ENCODE data around the gene KHDC4. TPM values are rescaled to one million over a fixed set of nuclear protein-coding genes. Genes with fewer than 3 reads are reported as not detected.

Gene KHDC4
- total RNA-seq, 1 experiment from 2014 or later, result 90.9 TPM

DNA sequence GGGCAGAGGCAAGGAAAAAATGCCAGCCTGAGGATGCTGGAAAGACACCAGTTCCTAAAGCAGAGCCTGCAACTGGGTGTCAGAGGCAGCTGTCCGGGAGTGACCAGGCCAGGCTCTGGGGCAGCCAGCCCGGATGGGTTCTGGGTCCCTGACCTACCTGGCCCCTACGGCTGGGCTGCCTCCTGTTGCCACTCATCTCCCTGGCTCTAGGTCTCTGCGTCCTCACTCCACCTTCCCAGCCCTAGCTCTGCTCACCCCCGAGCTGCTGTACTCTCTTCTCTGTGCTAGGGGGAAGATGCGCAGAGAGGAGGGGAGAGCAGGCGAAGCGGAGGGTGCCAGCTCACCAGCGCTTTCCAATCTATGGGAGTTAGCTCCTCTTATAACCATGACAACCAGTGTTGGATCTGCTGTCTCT is 35.2 kb upstream of the KHDC4 start:
- CTCF ChIA-PET, result interaction anchor here (0.5 to 1.2 kb wide), 4 partner anchors 13 to 247 kb away, joined by 3 to 4 read pairs (median 3); no protein-coding TSS in a partner anchor
- POLR2A ChIA-PET, result interaction anchor here (0.8 to 11.4 kb wide), 3 partner anchors 9 to 31 kb away, joined by 3 to 259 read pairs (median 4); partner anchors contain the start of gene ARHGEF2
- TF ChIP-seq, protein P1, sequence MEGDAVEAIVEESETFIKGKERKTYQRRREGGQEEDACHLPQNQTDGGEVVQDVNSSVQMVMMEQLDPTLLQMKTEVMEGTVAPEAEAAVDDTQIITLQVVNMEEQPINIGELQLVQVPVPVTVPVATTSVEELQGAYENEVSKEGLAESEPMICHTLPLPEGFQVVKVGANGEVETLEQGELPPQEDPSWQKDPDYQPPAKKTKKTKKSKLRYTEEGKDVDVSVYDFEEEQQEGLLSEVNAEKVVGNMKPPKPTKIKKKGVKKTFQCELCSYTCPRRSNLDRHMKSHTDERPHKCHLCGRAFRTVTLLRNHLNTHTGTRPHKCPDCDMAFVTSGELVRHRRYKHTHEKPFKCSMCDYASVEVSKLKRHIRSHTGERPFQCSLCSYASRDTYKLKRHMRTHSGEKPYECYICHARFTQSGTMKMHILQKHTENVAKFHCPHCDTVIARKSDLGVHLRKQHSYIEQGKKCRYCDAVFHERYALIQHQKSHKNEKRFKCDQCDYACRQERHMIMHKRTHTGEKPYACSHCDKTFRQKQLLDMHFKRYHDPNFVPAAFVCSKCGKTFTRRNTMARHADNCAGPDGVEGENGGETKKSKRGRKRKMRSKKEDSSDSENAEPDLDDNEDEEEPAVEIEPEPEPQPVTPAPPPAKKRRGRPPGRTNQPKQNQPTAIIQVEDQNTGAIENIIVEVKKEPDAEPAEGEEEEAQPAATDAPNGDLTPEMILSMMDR (IDR thresholded peaks at IDR 0.05; ENCODE audit: unreplicated experiment), result no peak
- Mint-ChIP-seq H3K4me3 (ENCODE audit: unreplicated experiment) (no peak overlapping the region), H3K27ac (ENCODE audit: low read depth, unreplicated experiment) (peak overlapping the region; percentile 46), H3K36me3 (ENCODE audit: insufficient read depth, unreplicated experiment) (peaks cover 71% of the 10 kb centered on the region), H3K4me1 (ENCODE audit: insufficient read depth, unreplicated experiment) (peaks cover 46% of the 10 kb centered on the region), H3K27me3 (ENCODE audit: insufficient read depth, unreplicated experiment) (no peaks in the 10 kb centered on the region), H3K9me3 (ENCODE audit: unreplicated experiment) (no peaks in the 10 kb centered on the region)
- BruUV-seq (replicated peaks), result no TSS peak
- no peak for DNase-seq (ENCODE audit: unreplicated experiment)
- intact Hi-C loops (cut with micrococcal nuclease), result no loop called here

GRCh38 chr1:155968670-155969069 is 34.5 kb upstream of the KHDC4 start:
- DNase-seq (ENCODE audit: unreplicated experiment), result no peak
- intact Hi-C loops (cut with micrococcal nuclease), result no loop called here
- peaks cover 45% of the 10 kb centered on the region for H3K4me1 Mint-ChIP-seq (ENCODE audit: insufficient read depth, unreplicated experiment)
- H3K9me3 Mint-ChIP-seq (ENCODE audit: unreplicated experiment), result no peaks in the 10 kb centered on the region
- peaks cover 78% of the 10 kb centered on the region for H3K36me3 Mint-ChIP-seq (ENCODE audit: insufficient read depth, unreplicated experiment)
- no peak overlapping the region for H3K27ac Mint-ChIP-seq (ENCODE audit: low read depth, unreplicated experiment)
- H3K4me3 Mint-ChIP-seq (ENCODE audit: unreplicated experiment), result no peak overlapping the region
- H3K27me3 Mint-ChIP-seq (ENCODE audit: insufficient read depth, unreplicated experiment), result no peaks in the 10 kb centered on the region
- TF ChIP-seq, protein P1 (IDR thresholded peaks at IDR 0.05; ENCODE audit: unreplicated experiment), result no peak
- CTCF ChIA-PET, result interaction anchor here (0.5 to 1.9 kb wide), 9 partner anchors 9 to 367 kb away, joined by 3 to 8 read pairs (median 4); partner anchors contain the start of gene ARHGEF2
- BruUV-seq (replicated peaks), result no TSS peak
- POLR2A ChIA-PET, result interaction anchor here (0.5 to 11.4 kb wide), 2 partner anchors 10 to 718 kb away, joined by 3 to 259 read pairs; partner anchors contain the start of gene ARHGEF2

DNA sequence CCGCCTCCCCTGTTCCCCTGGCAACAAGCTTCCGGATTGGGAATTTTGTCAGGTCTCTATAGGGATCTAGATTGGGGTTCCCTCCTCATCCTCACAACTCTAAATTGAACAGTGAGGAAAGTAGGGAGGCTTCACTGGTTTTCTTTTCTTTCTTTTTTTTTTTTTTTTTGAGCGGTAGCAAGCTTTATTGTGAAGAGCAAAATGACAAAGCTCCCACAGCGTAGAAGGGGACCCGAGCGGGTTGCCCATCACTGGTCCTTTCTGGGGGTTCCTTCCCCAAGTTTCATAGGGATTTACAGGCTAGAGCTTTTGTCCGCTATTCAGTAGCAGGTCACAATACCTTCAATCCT is 33.8 kb upstream of the KHDC4 start:
- intact Hi-C loops (cut with micrococcal nuclease), result no loop called here
- peaks cover 41% of the 10 kb centered on the region for H3K4me1 Mint-ChIP-seq (ENCODE audit: insufficient read depth, unreplicated experiment)
- H3K27ac Mint-ChIP-seq (ENCODE audit: low read depth, unreplicated experiment), result peak overlapping the region; percentile 76
- CTCF ChIA-PET, result interaction anchor here (0.6 to 2.9 kb wide), 8 partner anchors 10 to 368 kb away, joined by 3 to 17 read pairs (median 6); partner anchors contain the start of gene ARHGEF2
- H3K36me3 Mint-ChIP-seq (ENCODE audit: insufficient read depth, unreplicated experiment), result peaks cover 77% of the 10 kb centered on the region
- no peak for DNase-seq (ENCODE audit: unreplicated experiment)
- no peaks in the 10 kb centered on the region for H3K9me3 Mint-ChIP-seq (ENCODE audit: unreplicated experiment)
- POLR2A ChIA-PET, result interaction anchor here (0.5 to 11.4 kb wide), 2 partner anchors 11 to 717 kb away, joined by 3 to 259 read pairs; partner anchors contain the start of gene ARHGEF2
- TF ChIP-seq, protein P1 (IDR thresholded peaks at IDR 0.05; ENCODE audit: unreplicated experiment), result no peak
- no peaks in the 10 kb centered on the region for H3K27me3 Mint-ChIP-seq (ENCODE audit: insufficient read depth, unreplicated experiment)
- no peak overlapping the region for H3K4me3 Mint-ChIP-seq (ENCODE audit: unreplicated experiment)
- no TSS peak for BruUV-seq (replicated peaks)

DNA sequence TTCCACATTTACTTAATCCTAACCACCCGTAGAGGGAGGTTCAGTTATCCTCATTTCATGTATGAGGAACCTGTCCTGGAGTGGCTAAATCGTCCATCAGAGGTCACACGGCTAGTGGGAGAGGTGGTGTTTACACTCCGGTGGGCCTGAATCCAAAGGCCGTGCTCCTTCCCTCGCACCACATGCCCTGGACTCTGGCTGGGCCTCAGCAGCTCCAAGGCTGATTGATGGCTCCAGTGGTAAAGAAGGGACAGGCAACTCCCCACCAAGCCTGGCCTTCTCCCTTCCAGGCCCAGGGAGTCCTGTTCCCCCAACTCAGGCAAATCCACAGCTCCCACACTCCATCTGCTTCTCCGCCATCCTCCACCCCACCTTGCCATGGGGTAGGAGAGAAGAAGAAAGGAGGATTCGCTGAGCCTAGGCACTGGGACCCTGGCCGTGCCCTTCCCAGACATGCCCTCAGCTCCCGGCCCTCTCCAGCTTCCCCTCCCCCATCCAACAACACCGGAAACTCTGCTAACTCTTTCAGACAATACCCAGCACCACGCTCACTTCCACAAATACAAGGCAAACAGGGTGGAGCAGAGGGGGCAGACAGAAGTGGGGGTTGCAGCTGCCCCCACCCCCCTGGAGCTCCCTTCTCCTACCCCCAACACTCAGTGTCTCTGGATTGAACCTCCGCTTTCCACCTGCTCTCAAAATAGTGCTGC is 33.3 kb upstream of the KHDC4 start:
- ChIA-PET CTCF (interaction anchor here (1.2 to 2.9 kb wide), 4 partner anchors 11 to 30 kb away, joined by 7 to 17 read pairs (median 10); partner anchors contain the start of gene ARHGEF2), POLR2A (interaction anchor here (1.3 to 11.4 kb wide), 2 partner anchors 11 to 12 kb away, joined by 4 to 259 read pairs; partner anchors contain the start of gene ARHGEF2)
- H3K27ac Mint-ChIP-seq (ENCODE audit: low read depth, unreplicated experiment), result peak overlapping the region; percentile 76
- H3K4me3 Mint-ChIP-seq (ENCODE audit: unreplicated experiment), result no peak overlapping the region
- no peaks in the 10 kb centered on the region for H3K9me3 Mint-ChIP-seq (ENCODE audit: unreplicated experiment)
- peaks cover 41% of the 10 kb centered on the region for H3K4me1 Mint-ChIP-seq (ENCODE audit: insufficient read depth, unreplicated experiment)
- peaks cover 75% of the 10 kb centered on the region for H3K36me3 Mint-ChIP-seq (ENCODE audit: insufficient read depth, unreplicated experiment)
- no peaks in the 10 kb centered on the region for H3K27me3 Mint-ChIP-seq (ENCODE audit: insufficient read depth, unreplicated experiment)
- intact Hi-C loops (cut with micrococcal nuclease), result no loop called here
- no peak for DNase-seq (ENCODE audit: unreplicated experiment)
- no TSS peak for BruUV-seq (replicated peaks)
- TF ChIP-seq, protein P1 (IDR thresholded peaks at IDR 0.05; ENCODE audit: unreplicated experiment), result no peak
